ENCODE measurements around the gene SART1. TPM values are rescaled to one million over a fixed set of nuclear protein-coding genes. Genes with fewer than 3 reads are reported as not detected.

SART1 gene
- total and polyA plus RNA-seq, 10 of the 15 experiments (the other 5 are each of a cell fraction or from before 2014, with no cell fraction given): 6.2 to 60.5 (median 37.4) TPM

- DNase-seq (ENCODE audit: low read depth, low spot score) (no peak), FAIRE-seq (no peak), ATAC-seq (no peak)
- H3K27ac ChIP-seq (ENCODE audit: control insufficient read depth, insufficient read depth): no peak overlapping the region
- WGBS (ENCODE audit: insufficient coverage, insufficient replicate concordance, low lambda C conversion rate, missing lambda C conversion rate): 91% methylated on average over 22 of the region's 29 CpGs
- no peak overlapping the region for H2AFZ ChIP-seq (ENCODE audit: control insufficient read depth, low read depth, low read length)
- no peaks in the 10 kb centered on the region for H3K27me3 ChIP-seq (replicated peaks in 1 of 2; ENCODE audit: control insufficient read depth in 2 of 2, insufficient read depth in 2 of 2, low read length in 1 of 2)
- ChIA-PET SMC1A (ENCODE audit: uncharacterized antibody, unreplicated experiment) (no interaction called here), POLR2A (no interaction called here), CTCF (no interaction called here), RAD21 (ENCODE audit: unreplicated experiment) (no interaction called here)
- H3K36me3 ChIP-seq (ENCODE audit: control insufficient read depth in 2 of 2, insufficient read depth in 2 of 2, low read length in 1 of 2): peaks cover 2 to 20% of the 10 kb centered on the region in 2 experiments; a peak in 3 of 4 replicates
- intact Hi-C loops (cut with micrococcal nuclease; ENCODE audit: unreplicated experiment) (no loop called here), in situ Hi-C loops (cut with MboI) (no loop called here)
- H3K4me3 ChIP-seq: no peak overlapping the region
- no peak overlapping the region for H3K9ac ChIP-seq (ENCODE audit: control insufficient read depth, insufficient read depth, low read length)
- H3K4me1 ChIP-seq (ENCODE audit: control insufficient read depth, insufficient read depth, low read length): no peaks in the 10 kb centered on the region
- no peaks in the 10 kb centered on the region for H4K20me1 ChIP-seq (ENCODE audit: control insufficient read depth, insufficient read depth)
- TF ChIP-seq HDAC6 (IDR thresholded peaks at IDR 0.05; ENCODE audit: unreplicated experiment): no peak
- no peak for TF ChIP-seq CHD4 (IDR thresholded peaks at IDR 0.05)
- TF ChIP-seq IRF4 (IDR thresholded peaks at IDR 0.05; ENCODE audit: low read depth, low read length): no peak
- TF ChIP-seq TARDBP (IDR thresholded peaks at IDR 0.05; ENCODE audit: borderline replicate concordance): no peak
- no TSS peak for BruUV-seq (replicated peaks)
- no peaks in the 10 kb centered on the region for H3K9me3 ChIP-seq (replicated peaks; ENCODE audit: control insufficient read depth, insufficient read depth, low read length)
- no peak overlapping the region for H3K4me2 ChIP-seq (ENCODE audit: control insufficient read depth, insufficient read depth)
- no peaks in the 10 kb centered on the region for H3K79me2 ChIP-seq (ENCODE audit: control insufficient read depth, insufficient read depth, low read length)
These were observed 16.3 kb downstream of the SART1 start for GRCh38 chr11:65977621-65978390.

GRCh38 chr11:65978391-65979238, 17.1 kb downstream of the SART1 start:
- Histone ChIP-seq H3K9ac (ENCODE audit: control insufficient read depth, insufficient read depth, low read length) (no peak overlapping the region), H3K9me3 (replicated peaks; ENCODE audit: control insufficient read depth, insufficient read depth, low read length) (no peaks in the 10 kb centered on the region), H3K27me3 (replicated peaks in 1 of 2; ENCODE audit: control insufficient read depth in 2 of 2, insufficient read depth in 2 of 2, low read length in 1 of 2) (no peaks in the 10 kb centered on the region), H3K4me2 (ENCODE audit: control insufficient read depth, insufficient read depth) (no peak overlapping the region), H4K20me1 (ENCODE audit: control insufficient read depth, insufficient read depth) (no peaks in the 10 kb centered on the region), H3K27ac (ENCODE audit: control insufficient read depth, insufficient read depth) (no peak overlapping the region), H3K79me2 (ENCODE audit: control insufficient read depth, insufficient read depth, low read length) (no peaks in the 10 kb centered on the region), H3K4me3 (no peak overlapping the region), H3K4me1 (ENCODE audit: control insufficient read depth, insufficient read depth, low read length) (no peaks in the 10 kb centered on the region), H2AFZ (ENCODE audit: control insufficient read depth, low read depth, low read length) (no peak overlapping the region), H3K36me3 (ENCODE audit: control insufficient read depth in 2 of 2, insufficient read depth in 2 of 2, low read length in 1 of 2) (peaks cover 2 to 20% of the 10 kb centered on the region in 2 experiments; a peak in 3 of 4 replicates)
- in situ Hi-C loops (cut with MboI) (no loop called here), intact Hi-C loops (cut with micrococcal nuclease; ENCODE audit: unreplicated experiment) (no loop called here)
- SMC1A ChIA-PET (ENCODE audit: uncharacterized antibody, unreplicated experiment): no interaction called here
- POLR2A ChIA-PET: interaction anchor here (0.5 to 0.6 kb wide), 2 partner anchors 18 to 141 kb away, joined by 4 to 5 read pairs; no protein-coding TSS in a partner anchor
- ATAC-seq (no peak), DNase-seq (ENCODE audit: low read depth, low spot score) (no peak), FAIRE-seq (no peak)
- CTCF ChIA-PET: interaction anchor here (1.7 kb wide), 1 partner anchor 94 kb away, joined by 4 read pairs; no protein-coding TSS in a partner anchor
- 91% methylated on average over 30 of the region's 34 CpGs for WGBS (ENCODE audit: insufficient coverage, insufficient replicate concordance, low lambda C conversion rate, missing lambda C conversion rate)
- RAD21 ChIA-PET (ENCODE audit: unreplicated experiment): no interaction called here
- BruUV-seq (replicated peaks): no TSS peak
- TF ChIP-seq POLR2A (IDR thresholded peaks at IDR 0.05; ENCODE audit: low read depth, low read length) (peak; percentile 54), IRF3 (IDR thresholded peaks at IDR 0.05) (no peak)

Data from GM12878 (cell line).